Lung (tissue), 12 donors: ENCODE results near the gene TBC1D21. TPM values are rescaled to one million over a fixed set of nuclear protein-coding genes. Genes with fewer than 3 reads are reported as not detected.

Source experiments
- ATAC-seq: fragments of 200-7000 bp; cut with Tn5 transposase; one replicate; pipeline ENCODE4 v1.9.1; 2020; ENCODE audit warnings: moderate number of reproducible peaks; ENCODE audit not compliant: insufficient read depth, low FRiP score
- DNase-seq, 3 donors: peaks; one replicate each; pipeline ENCODE4 v3.0.0-alpha.2; 2013 to 2017
- H3K27ac ChIP-seq, 2 donors: one replicate each; pipeline ENCODE4 v1.5.1; 2013; ENCODE audit warnings: mild to moderate bottlenecking in 2 of 2, moderate library complexity in 2 of 2, control low read depth in 1 of 2, inconsistent platforms in 1 of 2, low read depth in 1 of 2, low read length in 1 of 2
- H3K27me3 ChIP-seq, 3 donors: one replicate each; pipeline ENCODE4 v1.5.1; 2013; ENCODE audit warnings: low read length in 2 of 3; ENCODE audit not compliant: control insufficient read depth in 3 of 3, insufficient read depth in 3 of 3
- H3K36me3 ChIP-seq, 4 donors: one replicate each; pipeline ENCODE4 v1.5.1; 2013; ENCODE audit warnings: low read length in 4 of 4, mild to moderate bottlenecking in 1 of 4, moderate library complexity in 1 of 4; ENCODE audit not compliant: control insufficient read depth in 4 of 4, insufficient read depth in 4 of 4
- H3K4me1 ChIP-seq, 5 donors: one replicate each; pipeline ENCODE4 v1.5.1; 2013; ENCODE audit warnings: low read length in 5 of 5, mild to moderate bottlenecking in 2 of 5, moderate library complexity in 1 of 5; ENCODE audit not compliant: control insufficient read depth in 5 of 5, insufficient read depth in 5 of 5
- H3K4me3 ChIP-seq: one replicate; pipeline ENCODE4 v1.5.1; 2013; ENCODE audit warnings: mild to moderate bottlenecking, control low read depth, moderate library complexity
- H3K9ac ChIP-seq, 2 donors: one replicate each; pipeline ENCODE4 v1.5.1; 2013; ENCODE audit warnings: low read length in 2 of 2, control low read depth in 1 of 2; ENCODE audit not compliant: insufficient read depth in 1 of 2
- H3K9me3 ChIP-seq, 4 donors: one replicate each; pipeline ENCODE4 v1.5.1; 2013; ENCODE audit warnings: low read length in 3 of 4, mild to moderate bottlenecking in 1 of 4, moderate library complexity in 1 of 4; ENCODE audit not compliant: control insufficient read depth in 4 of 4, insufficient read depth in 3 of 4
- WGBS, 2 donors: extraction: QIAGEN DNeasy Blood & Tissue Kit; methylation state at CpG; one replicate each; pipeline ENCODE4 v1.1.7; 2013; 5-methylcytosine and 5-hydroxymethylcytosine counted together
- polyA plus RNA-seq, 2 donors: library from polyadenylated mRNA; stranded (reverse); fragments of 200-250 nt; gene quantifications; one replicate each; pipeline ENCODE4 v1.2.1, GENCODE V29; 2013
- total RNA-seq, 2 donors: library from RNA; depleted of rRNA in 1 of 2; stranded (reverse); fragments of >200 nt in 1 of 2; gene quantifications; one replicate each; pipeline ENCODE4 v1.2.1, GENCODE V29; 2014 to 2021
- TF ChIP-seq, protein P1 (sequence below): IDR thresholded peaks from 2 replicates; pipeline ENCODE4 v1.5.1; 2012; ENCODE audit warnings: mild to moderate bottlenecking; ENCODE audit errors: control extremely low read depth, extremely low read depth
- donor health status: control.
- donor health status: control.
- donor health status: Bipolar disorder and iron deficiency.
- donor health status: healthy.
- donor health status: DM: yes; HTN: yes; CAD: no.

TBC1D21 gene
- total and polyA plus RNA-seq, 4 donors, result not detected

DNA sequence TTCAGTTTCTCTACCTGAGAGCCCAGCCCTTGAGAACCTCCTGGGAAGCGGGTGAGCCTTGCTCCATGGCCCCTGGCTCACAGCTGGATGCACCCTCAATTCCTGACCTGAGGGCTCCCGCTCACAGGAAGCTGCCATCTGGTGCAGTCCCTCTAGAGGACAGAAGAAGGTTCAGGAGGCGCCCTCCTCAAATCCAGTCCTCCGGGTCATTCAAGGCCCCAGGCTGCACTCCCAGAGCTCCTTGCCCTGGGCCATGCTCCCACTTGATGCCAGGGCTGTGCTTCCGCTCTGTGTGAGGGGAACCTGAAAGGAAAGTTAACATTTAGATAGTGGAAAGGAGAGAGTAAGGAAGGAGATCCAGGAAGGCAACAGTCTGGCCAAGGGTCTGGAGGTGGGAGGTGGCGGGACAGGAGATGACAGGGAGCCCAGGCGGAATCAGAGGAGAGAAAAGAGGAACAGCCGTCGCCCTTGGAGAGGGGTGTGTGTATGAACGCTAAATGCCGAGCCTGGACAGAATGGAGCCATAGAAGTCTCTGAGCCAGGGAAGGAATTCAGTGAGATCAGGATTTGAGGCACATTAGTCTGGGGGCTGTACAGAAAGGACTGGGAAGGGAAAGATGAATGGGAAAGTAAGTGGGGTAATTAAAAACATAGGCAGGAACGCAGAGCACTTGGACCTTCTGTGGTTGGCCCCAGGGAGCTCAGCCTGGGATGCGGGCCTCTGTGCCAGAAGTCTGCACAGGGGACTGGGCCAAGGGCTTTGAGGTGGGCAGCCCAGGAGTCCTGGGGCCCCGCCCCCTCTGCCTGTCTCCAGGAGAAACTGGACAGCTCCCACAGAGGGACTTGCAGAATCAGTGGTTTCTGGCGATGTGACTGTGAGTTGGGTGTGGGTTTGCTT lies 26.1 kb downstream of the TBC1D21 start:
- H3K4me1 ChIP-seq, result no peaks in the 10 kb centered on the region
- no peaks in the 10 kb centered on the region for H3K9me3 ChIP-seq
- WGBS, 2 donors, result 67 to 76% methylated on average over 15 of the region's 15 CpGs
- no peak for DNase-seq
- H3K9ac ChIP-seq, result no peak overlapping the region
- no peak overlapping the region for H3K27ac ChIP-seq
- no peak for ATAC-seq
- TF ChIP-seq, protein P1, sequence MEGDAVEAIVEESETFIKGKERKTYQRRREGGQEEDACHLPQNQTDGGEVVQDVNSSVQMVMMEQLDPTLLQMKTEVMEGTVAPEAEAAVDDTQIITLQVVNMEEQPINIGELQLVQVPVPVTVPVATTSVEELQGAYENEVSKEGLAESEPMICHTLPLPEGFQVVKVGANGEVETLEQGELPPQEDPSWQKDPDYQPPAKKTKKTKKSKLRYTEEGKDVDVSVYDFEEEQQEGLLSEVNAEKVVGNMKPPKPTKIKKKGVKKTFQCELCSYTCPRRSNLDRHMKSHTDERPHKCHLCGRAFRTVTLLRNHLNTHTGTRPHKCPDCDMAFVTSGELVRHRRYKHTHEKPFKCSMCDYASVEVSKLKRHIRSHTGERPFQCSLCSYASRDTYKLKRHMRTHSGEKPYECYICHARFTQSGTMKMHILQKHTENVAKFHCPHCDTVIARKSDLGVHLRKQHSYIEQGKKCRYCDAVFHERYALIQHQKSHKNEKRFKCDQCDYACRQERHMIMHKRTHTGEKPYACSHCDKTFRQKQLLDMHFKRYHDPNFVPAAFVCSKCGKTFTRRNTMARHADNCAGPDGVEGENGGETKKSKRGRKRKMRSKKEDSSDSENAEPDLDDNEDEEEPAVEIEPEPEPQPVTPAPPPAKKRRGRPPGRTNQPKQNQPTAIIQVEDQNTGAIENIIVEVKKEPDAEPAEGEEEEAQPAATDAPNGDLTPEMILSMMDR, result no peak
- no peak overlapping the region for H3K4me3 ChIP-seq
- H3K27me3 ChIP-seq, result no peaks in the 10 kb centered on the region
- no peaks in the 10 kb centered on the region for H3K36me3 ChIP-seq

DNA sequence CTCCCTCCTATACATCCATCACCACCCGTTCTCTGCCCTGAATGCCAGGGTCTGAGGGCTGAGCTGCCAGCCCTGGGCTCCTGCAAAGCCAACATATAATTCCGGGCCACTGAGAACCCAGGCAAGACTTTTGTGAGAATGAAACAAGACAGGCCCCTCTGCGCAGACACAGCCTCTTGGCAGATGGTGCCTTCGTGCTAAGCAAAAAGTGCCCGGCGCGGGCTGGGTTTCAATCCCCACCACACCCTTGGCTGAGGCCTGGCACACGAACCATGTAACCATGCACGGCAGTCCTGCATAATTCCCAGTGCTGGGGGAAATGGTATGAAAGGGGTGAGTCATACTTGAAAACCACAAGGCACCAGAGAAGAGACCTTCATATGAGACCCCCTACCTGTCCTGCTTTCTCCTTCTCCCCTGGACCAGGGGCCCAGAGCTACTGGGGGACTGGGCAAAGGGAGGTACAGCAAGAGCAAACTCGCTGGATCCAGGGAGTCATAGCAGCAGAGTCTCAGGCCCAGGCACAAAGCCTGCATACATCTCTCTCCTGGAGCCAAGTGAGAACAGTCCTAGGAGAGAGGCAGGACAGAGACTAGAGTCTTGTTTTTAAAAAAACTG lies 26.8 kb downstream of the TBC1D21 start:
- TF ChIP-seq, protein P1, result no peak
- Histone ChIP-seq H3K27me3 (no peaks in the 10 kb centered on the region), H3K4me1 (no peaks in the 10 kb centered on the region), H3K9me3 (no peaks in the 10 kb centered on the region), H3K36me3 (no peaks in the 10 kb centered on the region), H3K9ac (no peak overlapping the region), H3K27ac (no peak overlapping the region), H3K4me3 (no peak overlapping the region)
- DNase-seq (no peak), ATAC-seq (no peak)
- WGBS, 2 donors, result 80 to 87% methylated on average over 10 of the region's 10 CpGs

DNA sequence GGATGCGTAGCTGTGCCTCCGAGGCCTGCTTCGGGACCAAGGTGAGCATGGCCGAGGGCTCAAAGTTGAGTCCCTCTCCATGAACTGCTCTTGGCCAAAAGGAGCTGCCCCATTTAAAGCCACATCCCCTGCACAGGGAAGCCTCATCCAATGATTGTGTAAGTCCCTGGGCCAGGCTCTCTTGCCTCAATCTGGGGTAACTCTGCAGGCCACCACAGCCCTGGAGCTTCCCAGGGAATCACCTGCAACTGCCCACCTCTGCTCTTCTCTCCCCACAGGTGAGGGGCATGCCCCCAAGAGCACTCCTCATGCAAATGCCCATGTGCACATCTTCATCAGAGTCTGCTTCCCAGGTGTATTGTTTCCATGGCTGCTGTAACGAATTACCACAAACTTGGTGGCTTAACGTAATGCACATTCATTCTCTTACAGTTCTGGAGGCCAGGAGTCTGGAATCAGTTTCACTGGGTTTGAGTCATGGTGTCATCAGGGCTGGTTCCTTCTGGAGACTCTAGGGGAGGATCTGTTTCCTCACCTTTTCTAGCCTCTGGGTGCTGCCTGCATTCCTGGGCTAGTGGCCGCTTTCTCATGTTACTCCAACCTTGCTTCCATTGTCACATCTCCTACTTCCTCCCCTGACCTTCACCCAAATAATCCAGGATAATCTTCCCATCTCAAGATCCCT lies 27.9 kb downstream of the TBC1D21 start:
- Histone ChIP-seq H3K4me3 (no peak overlapping the region), H3K27me3 (no peaks in the 10 kb centered on the region), H3K36me3 (no peaks in the 10 kb centered on the region), H3K4me1 (no peaks in the 10 kb centered on the region), H3K27ac (no peak overlapping the region), H3K9ac (no peak overlapping the region), H3K9me3 (no peaks in the 10 kb centered on the region)
- TF ChIP-seq, protein P1, result no peak
- no peak for ATAC-seq
- 94 to 96% methylated on average over 7 of the region's 7 CpGs for WGBS, 2 donors
- DNase-seq, result no peak
